Right lobe of liver (tissue), 4 donors: Measurements from ENCODE around the gene CNTNAP1.

Source experiments
- POLR2A ChIP-seq: fragments of 450-650 bp; IDR thresholded peaks from one replicate; pipeline ENCODE4 v1.6.1; 2017; ENCODE audit warnings: antibody characterized with exemption, mild to moderate bottlenecking
- TF ChIP-seq, protein P1 (sequence below), 4 donors: fragments of 200-600 bp in 3 of 4; fragments of 450-650 bp in 1 of 4; IDR thresholded peaks; one replicate each; pipeline versions ENCODE4 v1.5.1 to v1.8.0; 2016 to 2022; ENCODE audit warnings: antibody characterized with exemption in 4 of 4, mild to moderate bottlenecking in 2 of 4
- donor health status: DM: no; HTN: no; CAD: no.
- donor health status: DM: no; HTN: no; CAD: no.
- donor health status: DM: no; HTN: yes; CAD: no.

- TF ChIP-seq, protein P1, sequence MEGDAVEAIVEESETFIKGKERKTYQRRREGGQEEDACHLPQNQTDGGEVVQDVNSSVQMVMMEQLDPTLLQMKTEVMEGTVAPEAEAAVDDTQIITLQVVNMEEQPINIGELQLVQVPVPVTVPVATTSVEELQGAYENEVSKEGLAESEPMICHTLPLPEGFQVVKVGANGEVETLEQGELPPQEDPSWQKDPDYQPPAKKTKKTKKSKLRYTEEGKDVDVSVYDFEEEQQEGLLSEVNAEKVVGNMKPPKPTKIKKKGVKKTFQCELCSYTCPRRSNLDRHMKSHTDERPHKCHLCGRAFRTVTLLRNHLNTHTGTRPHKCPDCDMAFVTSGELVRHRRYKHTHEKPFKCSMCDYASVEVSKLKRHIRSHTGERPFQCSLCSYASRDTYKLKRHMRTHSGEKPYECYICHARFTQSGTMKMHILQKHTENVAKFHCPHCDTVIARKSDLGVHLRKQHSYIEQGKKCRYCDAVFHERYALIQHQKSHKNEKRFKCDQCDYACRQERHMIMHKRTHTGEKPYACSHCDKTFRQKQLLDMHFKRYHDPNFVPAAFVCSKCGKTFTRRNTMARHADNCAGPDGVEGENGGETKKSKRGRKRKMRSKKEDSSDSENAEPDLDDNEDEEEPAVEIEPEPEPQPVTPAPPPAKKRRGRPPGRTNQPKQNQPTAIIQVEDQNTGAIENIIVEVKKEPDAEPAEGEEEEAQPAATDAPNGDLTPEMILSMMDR (IDR thresholded peaks at IDR 0.05), result peak; percentile 90 to 96 (median 94)
- TF ChIP-seq POLR2A, result no peak
These were observed 2.6 kb upstream of the CNTNAP1 start for GRCh38 chr17:42679492-42680330.
